GM21423 (cell line): ENCODE measurements around the gene GRM5.
"Not testable (repeated sequence)": the region's sequence is repeated elsewhere in the genome, so short reads cannot be mapped to it uniquely, and the experiment has no call there.

ENCODE experiments used
- ATAC-seq: cut with Tn5 transposase; IDR thresholded peaks from one replicate; pipeline ENCODE4 v1.9.1; 2021; ENCODE audit warnings: mild to moderate bottlenecking, moderate library complexity; ENCODE audit not compliant: unreplicated experiment

Gene GRM5

GRCh38 chr11:88511006-88511405, 554.8 kb downstream of the GRM5 start:
- ATAC-seq = no peak

- peak; percentile 55 for ATAC-seq
Observed at GRCh38 chr11:88508759-88509581, 556.8 kb downstream of the GRM5 start.

GRCh38 chr11:88508418-88508758, 557.4 kb downstream of the GRM5 start:
- ATAC-seq = no peak

GRCh38 chr11:88507771-88508417, 557.9 kb downstream of the GRM5 start:
- ATAC-seq = no peak

- no peak for ATAC-seq
Observed at GRCh38 chr11:88501541-88501940, 564.2 kb downstream of the GRM5 start.

- ATAC-seq = no peak
Observed at GRCh38 chr11:88495836-88496235, 569.9 kb downstream of the GRM5 start.

GRCh38 chr11:88494848-88495247, 570.9 kb downstream of the GRM5 start:
- ATAC-seq = no peak

GRCh38 chr11:88491674-88492073, 574.1 kb downstream of the GRM5 start:
- ATAC-seq = no peak

GRCh38 chr11:88489030-88489429, 576.8 kb downstream of the GRM5 start:
- no peak for ATAC-seq

- no peak for ATAC-seq
Observed at GRCh38 chr11:88487646-88488045, 578.1 kb downstream of the GRM5 start.

GRCh38 chr11:88484873-88485621, 580.7 kb downstream of the GRM5 start:
- ATAC-seq = peak; percentile 73

- ATAC-seq = no peak
Observed at GRCh38 chr11:88482871-88483301, 582.9 kb downstream of the GRM5 start.

GRCh38 chr11:88480223-88480622, 585.6 kb downstream of the GRM5 start:
- no peak for ATAC-seq

- no peak for ATAC-seq
Observed at GRCh38 chr11:88478136-88478815, 587.5 kb downstream of the GRM5 start.

- no peak for ATAC-seq
Observed at GRCh38 chr11:88475991-88476418, 589.8 kb downstream of the GRM5 start.

GRCh38 chr11:88474655-88475054, 591.1 kb downstream of the GRM5 start:
- no peak for ATAC-seq

GRCh38 chr11:88469561-88470225, 596.1 kb downstream of the GRM5 start:
- no peak for ATAC-seq

- no peak for ATAC-seq
Observed at GRCh38 chr11:88464528-88464927, 601.3 kb downstream of the GRM5 start.

- not testable (repeated sequence) for ATAC-seq
Observed at GRCh38 chr11:88463301-88463700, 602.5 kb downstream of the GRM5 start.

- ATAC-seq = not testable (repeated sequence)
Observed at GRCh38 chr11:88458047-88458446, 607.7 kb downstream of the GRM5 start.

- ATAC-seq = no peak
Observed at GRCh38 chr11:88455974-88456373, 609.8 kb downstream of the GRM5 start.
